GM12878 (cell line): ENCODE measurements around the gene PGBD4. TPM values are rescaled to one million over a fixed set of nuclear protein-coding genes. Genes with fewer than 3 reads are reported as not detected.
A peak's percentile ranks its signal among the peaks of the same experiment; 100 is the strongest.

ENCODE experiments used
- BCL11A ChIP-seq: IDR thresholded peaks from 2 replicates; pipeline ENCODE4 v1.6.1; 2011; ENCODE audit warnings: low read depth, low read length
- FOS ChIP-seq: IDR thresholded peaks from 3 replicates; pipeline ENCODE4 v1.6.1; 2011; ENCODE audit warnings: borderline replicate concordance; ENCODE audit not compliant: insufficient read length; ENCODE audit errors: extremely low read depth
- GABPA ChIP-seq: IDR thresholded peaks from 2 replicates; pipeline ENCODE4 v1.6.1; 2014; ENCODE audit warnings: antibody characterized with exemption, low read depth, mild to moderate bottlenecking, inconsistent platforms
- KDM1A ChIP-seq: fragments of 200-600 bp; sonication (generic); IDR thresholded peaks from 2 replicates; pipeline ENCODE4 v1.6.1; 2016; ENCODE audit warnings: borderline replicate concordance
- PAX5 ChIP-seq: IDR thresholded peaks from 2 replicates; pipeline ENCODE4 v1.6.1; 2011; ENCODE audit warnings: low read depth, low read length, borderline replicate concordance
- POLR2AphosphoS5 ChIP-seq: IDR thresholded peaks from 2 replicates; pipeline ENCODE4 v1.6.1; 2011; ENCODE audit warnings: mild to moderate bottlenecking, low read length, inconsistent platforms
- POU2F2 ChIP-seq: IDR thresholded peaks from 3 replicates; pipeline ENCODE4 v1.6.1; 2011; ENCODE audit warnings: low read depth, mild to moderate bottlenecking, low read length, borderline replicate concordance
- RAD21 ChIP-seq: IDR thresholded peaks from 2 replicates; pipeline ENCODE4 v1.6.1; 2011; ENCODE audit warnings: mild to moderate bottlenecking, low read depth, low read length, moderate library complexity; ENCODE audit not compliant: insufficient read depth
- RAD51 ChIP-seq: fragments of 450-650 bp; IDR thresholded peaks from 2 replicates; pipeline ENCODE4 v1.6.1; 2016; ENCODE audit warnings: moderate library complexity, mild to moderate bottlenecking, inconsistent platforms
- RBBP5 ChIP-seq: fragments of 200-600 bp; sonication (generic); conservative IDR thresholded peaks from 2 replicates; pipeline ENCODE4 v1.6.1; 2016
- SIN3A ChIP-seq: IDR thresholded peaks from 2 replicates; pipeline ENCODE4 v1.6.1; 2012; ENCODE audit warnings: low read depth, low read length, improper control_type of control experiment
- SUPT20H ChIP-seq: IDR thresholded peaks from 2 replicates; pipeline ENCODE4 v1.6.1; 2011; ENCODE audit warnings: low read depth, mild to moderate bottlenecking, low read length, moderate library complexity, borderline replicate concordance; ENCODE audit not compliant: control insufficient read depth
- TARDBP ChIP-seq: IDR thresholded peaks from 2 replicates; pipeline ENCODE4 v1.6.1; 2016; ENCODE audit warnings: borderline replicate concordance
- TBL1XR1 ChIP-seq: IDR thresholded peaks from 2 replicates; pipeline ENCODE4 v1.6.1; 2012; ENCODE audit warnings: low read depth, low read length, improper control_type of control experiment
- ZNF622 ChIP-seq: fragments of 450-650 bp; IDR thresholded peaks from 2 replicates; pipeline ENCODE4 v1.6.1; 2017; ENCODE audit warnings: mild to moderate bottlenecking, inconsistent platforms
- polyA plus RNA-seq, 11 experiments: library from polyadenylated mRNA; depleted of rRNA in 4 of 11; unstranded in 6 of 11; stranded (reverse) in 5 of 11; fragments of >200 nt; fragmentation: Nextera tagmentation in 4 of 11; fragmentation: Illumina TruSeq in 1 of 11; extraction: Ambion mirVana in 4 of 11; extraction: Trizol in 1 of 11; gene quantifications; 1 replicate in 1 of 11; 2 replicates in 10 of 11; pipeline versions ENCODE4 v1.2.1 to v1.2.3, GENCODE V29; 2011 to 2016; ENCODE audit warnings: inconsistent platforms in 2 of 11, missing spikeins in 2 of 11, low read depth in 1 of 11
- total RNA-seq, 4 experiments: library from RNA; depleted of rRNA in 3 of 4; stranded (reverse); fragments of >200 nt in 3 of 4; fragmentation: Illumina TruSeq in 1 of 4; extraction: Trizol in 1 of 4; gene quantifications; 2 replicates each; pipeline versions ENCODE4 v1.2.1 to v1.2.3, GENCODE V29; 2013 to 2021
- TF ChIP-seq, protein P1 (sequence below): fragments of 450-650 bp; conservative IDR thresholded peaks from 2 replicates; pipeline ENCODE4 v1.6.1; 2017; ENCODE audit warnings: mild to moderate bottlenecking, moderate library complexity
- TF ChIP-seq, protein P2 (sequence below): fragments of 450-650 bp; IDR thresholded peaks from 2 replicates; pipeline ENCODE4 v1.6.1; 2017; ENCODE audit warnings: borderline replicate concordance
- TF ChIP-seq, protein P3 (sequence below): fragments of 450-650 bp; IDR thresholded peaks from 2 replicates; pipeline ENCODE4 v1.6.1; 2016; ENCODE audit warnings: mild to moderate bottlenecking
- TF ChIP-seq, protein P4 (sequence below): IDR thresholded peaks from 2 replicates; pipeline ENCODE4 v1.6.1; 2012; ENCODE audit warnings: improper control_type of control experiment, low read depth, low read length; ENCODE audit not compliant: insufficient replicate concordance

The PGBD4 gene
- total and polyA plus RNA-seq, 10 of the 15 experiments (the other 5 are each of a cell fraction or from before 2014, with no cell fraction given), result 1.2 to 5.8 (median 2.8) TPM

DNA sequence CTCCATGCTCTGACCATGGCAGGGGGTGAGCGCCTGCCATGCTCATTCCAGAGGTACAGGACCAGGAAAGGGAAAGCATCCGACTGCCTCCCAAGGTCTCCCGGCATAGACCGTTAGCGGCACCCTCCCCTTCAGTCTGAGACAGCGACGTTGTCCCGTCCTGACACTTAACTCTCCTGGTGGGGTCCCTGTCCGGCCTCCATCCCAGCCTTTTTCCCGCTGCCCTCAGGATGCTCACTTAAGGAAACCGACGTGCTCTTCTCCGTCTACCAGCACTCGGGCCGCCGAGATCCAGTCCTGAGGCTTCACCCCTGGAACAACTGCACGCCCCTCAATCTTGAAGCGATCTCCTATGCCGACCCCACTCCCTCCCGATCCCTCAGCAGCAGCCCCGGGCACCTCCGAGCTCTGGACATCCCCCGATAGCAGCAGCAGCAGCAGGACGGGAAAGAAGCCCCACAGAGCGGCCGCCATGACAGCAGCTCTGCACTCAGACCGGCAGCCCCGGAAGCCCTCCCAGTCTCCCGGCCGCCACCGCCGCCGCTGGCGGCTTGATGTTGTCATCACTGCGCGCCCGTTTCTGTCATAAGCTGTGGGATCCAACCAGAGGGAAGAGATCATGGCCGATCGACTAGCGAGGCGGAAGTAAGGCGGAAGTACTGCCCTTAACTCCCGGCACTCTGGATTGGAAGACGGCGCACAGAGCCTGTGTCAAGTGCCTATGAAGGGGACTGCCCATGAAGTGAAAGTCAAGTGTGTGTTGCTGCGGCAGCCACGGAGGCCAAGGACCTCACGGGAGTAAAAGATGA lies at the start of gene PGBD4, which contains the start of gene EMC7 (continued):
- TF ChIP-seq, protein P1, sequence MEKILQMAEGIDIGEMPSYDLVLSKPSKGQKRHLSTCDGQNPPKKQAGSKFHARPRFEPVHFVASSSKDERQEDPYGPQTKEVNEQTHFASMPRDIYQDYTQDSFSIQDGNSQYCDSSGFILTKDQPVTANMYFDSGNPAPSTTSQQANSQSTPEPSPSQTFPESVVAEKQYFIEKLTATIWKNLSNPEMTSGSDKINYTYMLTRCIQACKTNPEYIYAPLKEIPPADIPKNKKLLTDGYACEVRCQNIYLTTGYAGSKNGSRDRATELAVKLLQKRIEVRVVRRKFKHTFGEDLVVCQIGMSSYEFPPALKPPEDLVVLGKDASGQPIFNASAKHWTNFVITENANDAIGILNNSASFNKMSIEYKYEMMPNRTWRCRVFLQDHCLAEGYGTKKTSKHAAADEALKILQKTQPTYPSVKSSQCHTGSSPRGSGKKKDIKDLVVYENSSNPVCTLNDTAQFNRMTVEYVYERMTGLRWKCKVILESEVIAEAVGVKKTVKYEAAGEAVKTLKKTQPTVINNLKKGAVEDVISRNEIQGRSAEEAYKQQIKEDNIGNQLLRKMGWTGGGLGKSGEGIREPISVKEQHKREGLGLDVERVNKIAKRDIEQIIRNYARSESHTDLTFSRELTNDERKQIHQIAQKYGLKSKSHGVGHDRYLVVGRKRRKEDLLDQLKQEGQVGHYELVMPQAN, result no peak
- TF ChIP-seq TBL1XR1 (peak; percentile 18; the same call in 1 of the 2 replicates), GABPA (peak; percentile 88), TARDBP (0 out of 2 replicates have a peak, but pooled peaks have one; percentile 38), RAD21 (no peak), RBBP5 (no peak), FOS (no peak), SIN3A (peak; percentile 91), SUPT20H (no peak), POLR2AphosphoS5 (peak; percentile 97), ZNF622 (no peak), BCL11A (peak; percentile 26; the same call in 1 of the 2 replicates), PAX5 (0 out of 2 replicates have a peak, but pooled peaks have one; percentile 33), RAD51 (0 out of 2 replicates have a peak, but pooled peaks have one; percentile 29), KDM1A (no peak), POU2F2 (no peak; the same call in 2 of the 3 replicates)
- TF ChIP-seq, protein P2, sequence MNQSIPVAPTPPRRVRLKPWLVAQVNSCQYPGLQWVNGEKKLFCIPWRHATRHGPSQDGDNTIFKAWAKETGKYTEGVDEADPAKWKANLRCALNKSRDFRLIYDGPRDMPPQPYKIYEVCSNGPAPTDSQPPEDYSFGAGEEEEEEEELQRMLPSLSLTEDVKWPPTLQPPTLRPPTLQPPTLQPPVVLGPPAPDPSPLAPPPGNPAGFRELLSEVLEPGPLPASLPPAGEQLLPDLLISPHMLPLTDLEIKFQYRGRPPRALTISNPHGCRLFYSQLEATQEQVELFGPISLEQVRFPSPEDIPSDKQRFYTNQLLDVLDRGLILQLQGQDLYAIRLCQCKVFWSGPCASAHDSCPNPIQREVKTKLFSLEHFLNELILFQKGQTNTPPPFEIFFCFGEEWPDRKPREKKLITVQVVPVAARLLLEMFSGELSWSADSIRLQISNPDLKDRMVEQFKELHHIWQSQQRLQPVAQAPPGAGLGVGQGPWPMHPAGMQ, result no peak
- TF ChIP-seq, protein P3, sequence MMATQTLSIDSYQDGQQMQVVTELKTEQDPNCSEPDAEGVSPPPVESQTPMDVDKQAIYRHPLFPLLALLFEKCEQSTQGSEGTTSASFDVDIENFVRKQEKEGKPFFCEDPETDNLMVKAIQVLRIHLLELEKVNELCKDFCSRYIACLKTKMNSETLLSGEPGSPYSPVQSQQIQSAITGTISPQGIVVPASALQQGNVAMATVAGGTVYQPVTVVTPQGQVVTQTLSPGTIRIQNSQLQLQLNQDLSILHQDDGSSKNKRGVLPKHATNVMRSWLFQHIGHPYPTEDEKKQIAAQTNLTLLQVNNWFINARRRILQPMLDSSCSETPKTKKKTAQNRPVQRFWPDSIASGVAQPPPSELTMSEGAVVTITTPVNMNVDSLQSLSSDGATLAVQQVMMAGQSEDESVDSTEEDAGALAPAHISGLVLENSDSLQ, result peak; percentile 76
- TF ChIP-seq, protein P4, sequence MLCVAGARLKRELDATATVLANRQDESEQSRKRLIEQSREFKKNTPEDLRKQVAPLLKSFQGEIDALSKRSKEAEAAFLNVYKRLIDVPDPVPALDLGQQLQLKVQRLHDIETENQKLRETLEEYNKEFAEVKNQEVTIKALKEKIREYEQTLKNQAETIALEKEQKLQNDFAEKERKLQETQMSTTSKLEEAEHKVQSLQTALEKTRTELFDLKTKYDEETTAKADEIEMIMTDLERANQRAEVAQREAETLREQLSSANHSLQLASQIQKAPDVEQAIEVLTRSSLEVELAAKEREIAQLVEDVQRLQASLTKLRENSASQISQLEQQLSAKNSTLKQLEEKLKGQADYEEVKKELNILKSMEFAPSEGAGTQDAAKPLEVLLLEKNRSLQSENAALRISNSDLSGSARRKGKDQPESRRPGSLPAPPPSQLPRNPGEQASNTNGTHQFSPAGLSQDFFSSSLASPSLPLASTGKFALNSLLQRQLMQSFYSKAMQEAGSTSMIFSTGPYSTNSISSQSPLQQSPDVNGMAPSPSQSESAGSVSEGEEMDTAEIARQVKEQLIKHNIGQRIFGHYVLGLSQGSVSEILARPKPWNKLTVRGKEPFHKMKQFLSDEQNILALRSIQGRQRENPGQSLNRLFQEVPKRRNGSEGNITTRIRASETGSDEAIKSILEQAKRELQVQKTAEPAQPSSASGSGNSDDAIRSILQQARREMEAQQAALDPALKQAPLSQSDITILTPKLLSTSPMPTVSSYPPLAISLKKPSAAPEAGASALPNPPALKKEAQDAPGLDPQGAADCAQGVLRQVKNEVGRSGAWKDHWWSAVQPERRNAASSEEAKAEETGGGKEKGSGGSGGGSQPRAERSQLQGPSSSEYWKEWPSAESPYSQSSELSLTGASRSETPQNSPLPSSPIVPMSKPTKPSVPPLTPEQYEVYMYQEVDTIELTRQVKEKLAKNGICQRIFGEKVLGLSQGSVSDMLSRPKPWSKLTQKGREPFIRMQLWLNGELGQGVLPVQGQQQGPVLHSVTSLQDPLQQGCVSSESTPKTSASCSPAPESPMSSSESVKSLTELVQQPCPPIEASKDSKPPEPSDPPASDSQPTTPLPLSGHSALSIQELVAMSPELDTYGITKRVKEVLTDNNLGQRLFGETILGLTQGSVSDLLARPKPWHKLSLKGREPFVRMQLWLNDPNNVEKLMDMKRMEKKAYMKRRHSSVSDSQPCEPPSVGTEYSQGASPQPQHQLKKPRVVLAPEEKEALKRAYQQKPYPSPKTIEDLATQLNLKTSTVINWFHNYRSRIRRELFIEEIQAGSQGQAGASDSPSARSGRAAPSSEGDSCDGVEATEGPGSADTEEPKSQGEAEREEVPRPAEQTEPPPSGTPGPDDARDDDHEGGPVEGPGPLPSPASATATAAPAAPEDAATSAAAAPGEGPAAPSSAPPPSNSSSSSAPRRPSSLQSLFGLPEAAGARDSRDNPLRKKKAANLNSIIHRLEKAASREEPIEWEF, result no peak
